Hepatocyte (in vitro differentiated cells): Measurements from ENCODE around the gene TMCO4.

ENCODE experiments used
- EZH2 ChIP-seq: fragments of 200-600 bp; sonication (generic); IDR thresholded peaks from 2 replicates; pipeline ENCODE4 v1.6.1; 2016; ENCODE audit warnings: antibody characterized with exemption, mild to moderate bottlenecking, borderline replicate concordance
- EZH2phosphoT487 ChIP-seq: fragments of 200-600 bp; sonication (generic); IDR thresholded peaks from one replicate; pipeline ENCODE4 v1.6.1; 2018; ENCODE audit warnings: antibody characterized with exemption, mild to moderate bottlenecking, low read depth, moderate library complexity; ENCODE audit not compliant: unreplicated experiment, severe bottlenecking
- TF ChIP-seq, protein P1 (sequence below): fragments of 200-600 bp; sonication (generic); IDR thresholded peaks from 2 replicates; pipeline ENCODE4 v1.5.1; 2016; ENCODE audit warnings: antibody characterized with exemption, mild to moderate bottlenecking; ENCODE audit not compliant: poor library complexity

DNA sequence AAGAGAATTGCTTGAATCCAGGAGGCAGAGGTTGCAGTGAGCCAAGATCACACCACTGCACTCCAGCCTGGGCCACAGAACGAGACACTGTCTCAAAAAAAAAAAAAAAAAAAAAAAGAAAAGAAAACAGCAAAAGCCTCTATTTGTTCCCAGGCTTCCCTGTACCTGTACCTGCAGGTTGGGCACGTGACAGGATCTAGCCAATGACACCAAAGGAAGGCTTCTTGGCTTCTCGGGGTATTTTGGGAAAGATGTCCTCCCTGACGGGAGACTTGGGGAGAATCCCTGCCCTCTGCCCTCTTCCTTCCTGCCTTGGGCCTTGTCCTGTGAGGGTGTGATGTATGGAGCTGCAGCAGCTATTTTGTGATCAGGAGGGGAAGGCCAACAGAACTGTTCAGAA lies 22.8 kb downstream of the TMCO4 start:
- TF ChIP-seq, protein P1, sequence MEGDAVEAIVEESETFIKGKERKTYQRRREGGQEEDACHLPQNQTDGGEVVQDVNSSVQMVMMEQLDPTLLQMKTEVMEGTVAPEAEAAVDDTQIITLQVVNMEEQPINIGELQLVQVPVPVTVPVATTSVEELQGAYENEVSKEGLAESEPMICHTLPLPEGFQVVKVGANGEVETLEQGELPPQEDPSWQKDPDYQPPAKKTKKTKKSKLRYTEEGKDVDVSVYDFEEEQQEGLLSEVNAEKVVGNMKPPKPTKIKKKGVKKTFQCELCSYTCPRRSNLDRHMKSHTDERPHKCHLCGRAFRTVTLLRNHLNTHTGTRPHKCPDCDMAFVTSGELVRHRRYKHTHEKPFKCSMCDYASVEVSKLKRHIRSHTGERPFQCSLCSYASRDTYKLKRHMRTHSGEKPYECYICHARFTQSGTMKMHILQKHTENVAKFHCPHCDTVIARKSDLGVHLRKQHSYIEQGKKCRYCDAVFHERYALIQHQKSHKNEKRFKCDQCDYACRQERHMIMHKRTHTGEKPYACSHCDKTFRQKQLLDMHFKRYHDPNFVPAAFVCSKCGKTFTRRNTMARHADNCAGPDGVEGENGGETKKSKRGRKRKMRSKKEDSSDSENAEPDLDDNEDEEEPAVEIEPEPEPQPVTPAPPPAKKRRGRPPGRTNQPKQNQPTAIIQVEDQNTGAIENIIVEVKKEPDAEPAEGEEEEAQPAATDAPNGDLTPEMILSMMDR: no peak
- TF ChIP-seq EZH2 (no peak), EZH2phosphoT487 (no peak)
